GM19324 (cell line): ENCODE measurements around the gene PLCH1.

Experiments
- ATAC-seq: cut with Tn5 transposase; IDR thresholded peaks from one replicate; pipeline ENCODE4 v1.9.1; 2021; ENCODE audit warnings: mild to moderate bottlenecking, moderate library complexity; ENCODE audit not compliant: unreplicated experiment, low FRiP score

The PLCH1 gene

GRCh38 chr3:155497930-155498647 is 246.8 kb downstream of the PLCH1 start:
- ATAC-seq = no peak

GRCh38 chr3:155496206-155496605 is 248.7 kb downstream of the PLCH1 start:
- ATAC-seq = no peak

- ATAC-seq = no peak
Measured at GRCh38 chr3:155495387-155495786, 249.5 kb downstream of the PLCH1 start.

- no peak for ATAC-seq
Measured at GRCh38 chr3:155494332-155494731, 250.5 kb downstream of the PLCH1 start.

GRCh38 chr3:155492841-155493240 is 252.0 kb downstream of the PLCH1 start:
- ATAC-seq = no peak

GRCh38 chr3:155491696-155492095 is 253.2 kb downstream of the PLCH1 start:
- ATAC-seq = no peak

- no peak for ATAC-seq
Measured at GRCh38 chr3:155488671-155489070, 256.2 kb downstream of the PLCH1 start.

GRCh38 chr3:155485897-155486296 is 259.0 kb downstream of the PLCH1 start:
- no peak for ATAC-seq

- ATAC-seq = no peak
Measured at GRCh38 chr3:155481591-155481990, 263.3 kb downstream of the PLCH1 start.

- ATAC-seq = no peak
Measured at GRCh38 chr3:155481089-155481488, 263.8 kb downstream of the PLCH1 start.

GRCh38 chr3:155465664-155466063 is 279.2 kb downstream of the PLCH1 start:
- ATAC-seq = no peak

- ATAC-seq = no peak
Measured at GRCh38 chr3:155462672-155463071, 282.2 kb downstream of the PLCH1 start.

GRCh38 chr3:155457591-155457990 is 287.3 kb downstream of the PLCH1 start:
- no peak for ATAC-seq

GRCh38 chr3:155455765-155456164 is 289.1 kb downstream of the PLCH1 start:
- ATAC-seq = no peak

- ATAC-seq = no peak
Measured at GRCh38 chr3:155453512-155453911, 291.4 kb downstream of the PLCH1 start.

- no peak for ATAC-seq
Measured at GRCh38 chr3:155449613-155450267, 295.1 kb downstream of the PLCH1 start.

GRCh38 chr3:155448531-155448930 is 296.3 kb downstream of the PLCH1 start:
- ATAC-seq = no peak

- ATAC-seq = no peak
Measured at GRCh38 chr3:155446366-155446765, 298.5 kb downstream of the PLCH1 start.

- no peak for ATAC-seq
Measured at GRCh38 chr3:155444771-155445170, 300.1 kb downstream of the PLCH1 start.

GRCh38 chr3:155443815-155444214 is 301.1 kb downstream of the PLCH1 start:
- ATAC-seq = no peak

GRCh38 chr3:155442072-155442471 is 302.8 kb downstream of the PLCH1 start:
- no peak for ATAC-seq

GRCh38 chr3:155441506-155441905 is 303.4 kb downstream of the PLCH1 start:
- ATAC-seq = no peak
